GM12878 (cell line): Measurements from ENCODE around the gene LRRC8D. TPM values are rescaled to one million over a fixed set of nuclear protein-coding genes. Genes with fewer than 3 reads are reported as not detected.

ENCODE experiments used
- ATAC-seq: fragments of 200-7000 bp; cut with Tn5 transposase; 3 replicates; pipeline ENCODE4 v1.9.1; 2020; ENCODE audit warnings: mild to moderate bottlenecking, moderate library complexity
- BruUV-seq: library from RNA; stranded (reverse); fragments of 400-500 nt; replicated peaks from 2 replicates; lab custom pipeline; 2021; lab: Mats Ljungman, UMichigan
- CTCF ChIA-PET: fragments of 300-600 bp; sonication (Branson Sonifier 250); formaldehyde crosslinking; extraction: SDS; loops from one replicate; lab custom pipeline; 2021; ENCODE audit warnings: inconsistent platforms; lab: Yijun Ruan, JAX
- POLR2A ChIA-PET: fragments of 350-600 bp; formaldehyde crosslinking; extraction: SDS; loops from one replicate; lab custom pipeline; 2021; ENCODE audit warnings: inconsistent platforms; lab: Charles Lee
- RAD21 ChIA-PET: fragments of 300-600 bp; sonication (Branson Sonifier 250); formaldehyde crosslinking; loops from one replicate; lab custom pipeline; 2023; ENCODE audit warnings: antibody characterized with exemption; ENCODE audit not compliant: unreplicated experiment; lab: Charles Lee
- SMC1A ChIA-PET: fragments of 300-600 bp; sonication (Branson Sonifier 250); formaldehyde crosslinking; loops from one replicate; lab custom pipeline; 2023; ENCODE audit not compliant: unreplicated experiment, uncharacterized antibody; lab: Charles Lee
- DNase-seq: peaks from one replicate; pipeline ENCODE4 v3.0.0-alpha.2; 2011; ENCODE audit warnings: low read depth, low spot score
- FAIRE-seq: peaks from 3 replicates; lab custom pipeline; 2011; peaks lifted over from hg19 to GRCh38; lab: Jason Lieb, UNC
- H2AFZ ChIP-seq: 2 replicates; pipeline ENCODE4 v1.6.0; 2011; ENCODE audit warnings: low read depth, low read length, control low read depth; ENCODE audit not compliant: control insufficient read depth
- H3K27ac ChIP-seq: 2 replicates; pipeline ENCODE4 v1.5.1; 2011; ENCODE audit warnings: control low read depth; ENCODE audit not compliant: control insufficient read depth, insufficient read depth
- H3K27me3 ChIP-seq, 2 experiments: replicated peaks in 1 of 2; 2 replicates each; pipeline versions ENCODE4 v1.6.0 to v1.6.1; 2011; ENCODE audit warnings: low read length in 1 of 2; ENCODE audit not compliant: control insufficient read depth in 2 of 2, insufficient read depth in 2 of 2
- H3K36me3 ChIP-seq, 2 experiments: 2 replicates each; pipeline ENCODE4 v1.5.1; 2011; ENCODE audit warnings: low read length in 1 of 2; ENCODE audit not compliant: control insufficient read depth in 2 of 2, insufficient read depth in 2 of 2
- H3K4me1 ChIP-seq: 2 replicates; pipeline ENCODE4 v1.6.1; 2011; ENCODE audit warnings: mild to moderate bottlenecking, low read length, moderate library complexity, mixed read lengths; ENCODE audit not compliant: control insufficient read depth, insufficient read depth
- H3K4me2 ChIP-seq: 2 replicates; pipeline ENCODE4 v1.6.0; 2011; ENCODE audit warnings: control low read depth; ENCODE audit not compliant: control insufficient read depth, insufficient read depth
- H3K4me3 ChIP-seq: fragments of 200-600 bp; sonication (generic); 2 replicates; pipeline ENCODE4 v1.5.1; 2016
- H3K79me2 ChIP-seq: 2 replicates; pipeline ENCODE4 v1.6.0; 2011; ENCODE audit warnings: low read length; ENCODE audit not compliant: control insufficient read depth, insufficient read depth
- H3K9ac ChIP-seq: 2 replicates; pipeline ENCODE4 v1.8.0; 2011; ENCODE audit warnings: low read length, control low read depth, mixed read lengths; ENCODE audit not compliant: control insufficient read depth, insufficient read depth
- H3K9me3 ChIP-seq: replicated peaks from 3 replicates; pipeline ENCODE4 v1.5.1; 2011; ENCODE audit warnings: mild to moderate bottlenecking, low read length; ENCODE audit not compliant: control insufficient read depth, insufficient read depth
- H4K20me1 ChIP-seq: 2 replicates; pipeline ENCODE4 v1.6.0; 2011; ENCODE audit not compliant: control insufficient read depth, insufficient read depth
- BACH1 ChIP-seq: fragments of 450-650 bp; IDR thresholded peaks from 2 replicates; pipeline ENCODE4 v1.6.1; 2017; ENCODE audit warnings: mild to moderate bottlenecking, borderline replicate concordance
- CBX3 ChIP-seq: fragments of 200-600 bp; sonication (generic); IDR thresholded peaks from 2 replicates; pipeline ENCODE4 v1.6.1; 2016; ENCODE audit warnings: low read depth, borderline replicate concordance
- CHD2 ChIP-seq: IDR thresholded peaks from 2 replicates; pipeline ENCODE4 v1.6.1; 2011; ENCODE audit warnings: low read depth, low read length, improper control_type of control experiment, borderline replicate concordance
- EED ChIP-seq: sonication (generic); IDR thresholded peaks from 2 replicates; pipeline ENCODE4 v1.6.1; 2016; ENCODE audit warnings: antibody characterized with exemption, low read depth
- ETV6 ChIP-seq, 2 experiments: fragments of 450-650 bp in 1 of 2; IDR thresholded peaks in 1 of 2; conservative IDR thresholded peaks in 1 of 2; 2 replicates each; pipeline ENCODE4 v1.6.1; 2014; ENCODE audit warnings: antibody characterized with exemption in 1 of 2, borderline replicate concordance in 1 of 2, low read depth in 1 of 2, mild to moderate bottlenecking in 1 of 2, moderate library complexity in 1 of 2
- IKZF2 ChIP-seq, 2 experiments: fragments of 450-650 bp; IDR thresholded peaks; 2 replicates each; pipeline ENCODE4 v1.6.1; 2017; ENCODE audit warnings: mild to moderate bottlenecking in 2 of 2, moderate library complexity in 2 of 2
- IRF4 ChIP-seq: IDR thresholded peaks from 2 replicates; pipeline ENCODE4 v1.6.1; 2011; ENCODE audit warnings: low read depth, low read length
- NR2F1 ChIP-seq: fragments of 450-650 bp; conservative IDR thresholded peaks from 2 replicates; pipeline ENCODE4 v1.6.1; 2017; ENCODE audit warnings: mild to moderate bottlenecking
- POLR2A ChIP-seq: IDR thresholded peaks from 2 replicates; pipeline ENCODE4 v1.6.1; 2011; ENCODE audit warnings: low read depth, mild to moderate bottlenecking, low read length
- RCOR1 ChIP-seq: conservative IDR thresholded peaks from 2 replicates; pipeline ENCODE4 v1.6.1; 2012; ENCODE audit warnings: low read depth, low read length, improper control_type of control experiment
- YBX1 ChIP-seq: fragments of 450-650 bp; IDR thresholded peaks from 2 replicates; pipeline ENCODE4 v1.6.1; 2016; ENCODE audit warnings: antibody characterized with exemption
- WGBS: methylation state at CpG from one replicate; pipeline ENCODE4 v1.1.6; 2016; ENCODE audit warnings: low lambda C conversion rate; ENCODE audit not compliant: insufficient replicate concordance, insufficient coverage; ENCODE audit errors: missing lambda C conversion rate; 5-methylcytosine and 5-hydroxymethylcytosine counted together
- in situ Hi-C: fragments of 300-500 bp; cut with MboI; formaldehyde crosslinking; loops from 9 replicates; pipeline ENCODE4 v1.14.3; 2018; ENCODE audit warnings: mixed read lengths
- intact Hi-C: fragments of 100-400 bp; cut with micrococcal nuclease; formaldehyde crosslinking; loops from one replicate; pipeline ENCODE4 v1.14.2; 2022; ENCODE audit not compliant: unreplicated experiment
- polyA plus RNA-seq, 11 experiments: library from polyadenylated mRNA; depleted of rRNA in 4 of 11; unstranded in 6 of 11; stranded (reverse) in 5 of 11; fragments of >200 nt; fragmentation: Nextera tagmentation in 4 of 11; fragmentation: Illumina TruSeq in 1 of 11; extraction: Ambion mirVana in 4 of 11; extraction: Trizol in 1 of 11; gene quantifications; 1 replicate in 1 of 11; 2 replicates in 10 of 11; pipeline versions ENCODE4 v1.2.1 to v1.2.3, GENCODE V29; 2011 to 2016; ENCODE audit warnings: inconsistent platforms in 2 of 11, missing spikeins in 2 of 11, low read depth in 1 of 11
- total RNA-seq, 4 experiments: library from RNA; depleted of rRNA in 3 of 4; stranded (reverse); fragments of >200 nt in 3 of 4; fragmentation: Illumina TruSeq in 1 of 4; extraction: Trizol in 1 of 4; gene quantifications; 2 replicates each; pipeline versions ENCODE4 v1.2.1 to v1.2.3, GENCODE V29; 2013 to 2021
- TF ChIP-seq, protein P1 (sequence below): fragments of 450-650 bp; IDR thresholded peaks from 2 replicates; pipeline ENCODE4 v1.6.1; 2014; ENCODE audit warnings: mild to moderate bottlenecking

The LRRC8D gene
- total and polyA plus RNA-seq, 10 of the 15 experiments (the other 5 are each of a cell fraction or from before 2014, with no cell fraction given) = 5.6 to 44.1 (median 26.8) TPM

DNA sequence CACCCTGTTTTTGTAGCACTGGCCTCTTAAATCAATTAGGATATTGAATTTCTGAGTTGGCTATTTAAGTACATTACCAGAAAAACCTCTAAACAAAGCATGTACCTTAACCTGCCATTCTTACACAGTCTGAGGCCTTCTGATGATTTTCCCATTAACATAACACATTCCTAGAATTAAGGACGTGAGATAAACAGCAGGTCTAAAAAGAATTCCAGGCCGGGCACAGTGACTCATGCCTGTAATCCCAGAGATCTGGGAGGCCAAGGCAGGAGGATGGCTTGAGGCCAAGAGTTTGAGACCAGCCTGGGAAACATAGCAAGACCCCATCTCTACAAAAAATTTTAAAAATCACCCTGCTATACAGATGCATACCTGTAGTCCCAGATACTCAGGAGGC is 18.0 kb upstream of the LRRC8D start:
- RAD21 ChIA-PET = interaction anchor here (1.5 to 1.7 kb wide), 2 partner anchors 22 to 39 kb away, joined by 4 to 8 read pairs; no protein-coding TSS in a partner anchor
- H3K27me3 ChIP-seq = no peaks in the 10 kb centered on the region
- no peaks in the 10 kb centered on the region for H3K9me3 ChIP-seq
- H3K79me2 ChIP-seq = no peaks in the 10 kb centered on the region
- intact Hi-C loops (no loop called here), in situ Hi-C loops (loop anchor here (5.0 kb wide), 1 partner anchor 184 kb away; no protein-coding TSS in a partner anchor)
- no peak for TF ChIP-seq CBX3
- TF ChIP-seq YBX1 = no peak
- TF ChIP-seq IKZF2 (IDR thresholded peaks at IDR 0.05) = no peak
- TF ChIP-seq IRF4 = no peak
- no peak for TF ChIP-seq ETV6 (conservative IDR thresholded peaks at IDR 0.05 in 1 of 2, IDR thresholded peaks at IDR 0.05 in 1 of 2; ENCODE audit: borderline replicate concordance in 1 of 2, low read depth in 1 of 2)
- no peak for TF ChIP-seq EED
- TF ChIP-seq POLR2A = no peak
- TF ChIP-seq, protein P1, sequence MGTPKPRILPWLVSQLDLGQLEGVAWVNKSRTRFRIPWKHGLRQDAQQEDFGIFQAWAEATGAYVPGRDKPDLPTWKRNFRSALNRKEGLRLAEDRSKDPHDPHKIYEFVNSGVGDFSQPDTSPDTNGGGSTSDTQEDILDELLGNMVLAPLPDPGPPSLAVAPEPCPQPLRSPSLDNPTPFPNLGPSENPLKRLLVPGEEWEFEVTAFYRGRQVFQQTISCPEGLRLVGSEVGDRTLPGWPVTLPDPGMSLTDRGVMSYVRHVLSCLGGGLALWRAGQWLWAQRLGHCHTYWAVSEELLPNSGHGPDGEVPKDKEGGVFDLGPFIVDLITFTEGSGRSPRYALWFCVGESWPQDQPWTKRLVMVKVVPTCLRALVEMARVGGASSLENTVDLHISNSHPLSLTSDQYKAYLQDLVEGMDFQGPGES = no peak
- no peak for TF ChIP-seq CHD2
- no peak for TF ChIP-seq BACH1
- no peak for TF ChIP-seq RCOR1
- TF ChIP-seq NR2F1 = no peak
- H3K4me3 ChIP-seq = no peak overlapping the region
- SMC1A ChIA-PET = interaction anchor here (0.7 to 5.2 kb wide), 8 partner anchors 19 to 187 kb away, joined by 3 to 52 read pairs (median 5); no protein-coding TSS in a partner anchor
- H3K4me1 ChIP-seq = peaks cover 13% of the 10 kb centered on the region
- no peak for FAIRE-seq
- 0% methylated on average over 2 of the region's 2 CpGs for WGBS
- no peak for ATAC-seq
- no TSS peak for BruUV-seq
- no peak overlapping the region for H3K9ac ChIP-seq
- DNase-seq = no peak
- H3K4me2 ChIP-seq = no peak overlapping the region
- no peaks in the 10 kb centered on the region for H3K36me3 ChIP-seq
- H3K27ac ChIP-seq = no peak overlapping the region
- POLR2A ChIA-PET = interaction anchor here (1.0 kb wide), 1 partner anchor 181 kb away, joined by 3 read pairs; no protein-coding TSS in a partner anchor
- H2AFZ ChIP-seq = no peak overlapping the region
- H4K20me1 ChIP-seq = no peaks in the 10 kb centered on the region
- CTCF ChIA-PET = interaction anchor here (0.6 to 4.8 kb wide), 16 partner anchors 10 to 198 kb away, joined by 3 to 71 read pairs (median 4); no protein-coding TSS in a partner anchor
